LNCaP clone FGC (cell line): Measurements from ENCODE around the gene STYXL2.

ENCODE experiments used
- DNase-seq: peaks from one replicate; pipeline ENCODE4 v3.0.0-alpha.2; 2011; ENCODE audit warnings: low read depth
- H3K4me3 ChIP-seq: 2 replicates; pipeline ENCODE4 v1.5.1; 2011; ENCODE audit warnings: mild to moderate bottlenecking, low read depth, low read length, control low read depth
- CTCF ChIP-seq: IDR thresholded peaks from 2 replicates; pipeline ENCODE4 v1.5.1; 2012; ENCODE audit warnings: mild to moderate bottlenecking; ENCODE audit not compliant: control insufficient read depth, insufficient read depth; ENCODE audit errors: extremely low read depth

Gene STYXL2

DNA sequence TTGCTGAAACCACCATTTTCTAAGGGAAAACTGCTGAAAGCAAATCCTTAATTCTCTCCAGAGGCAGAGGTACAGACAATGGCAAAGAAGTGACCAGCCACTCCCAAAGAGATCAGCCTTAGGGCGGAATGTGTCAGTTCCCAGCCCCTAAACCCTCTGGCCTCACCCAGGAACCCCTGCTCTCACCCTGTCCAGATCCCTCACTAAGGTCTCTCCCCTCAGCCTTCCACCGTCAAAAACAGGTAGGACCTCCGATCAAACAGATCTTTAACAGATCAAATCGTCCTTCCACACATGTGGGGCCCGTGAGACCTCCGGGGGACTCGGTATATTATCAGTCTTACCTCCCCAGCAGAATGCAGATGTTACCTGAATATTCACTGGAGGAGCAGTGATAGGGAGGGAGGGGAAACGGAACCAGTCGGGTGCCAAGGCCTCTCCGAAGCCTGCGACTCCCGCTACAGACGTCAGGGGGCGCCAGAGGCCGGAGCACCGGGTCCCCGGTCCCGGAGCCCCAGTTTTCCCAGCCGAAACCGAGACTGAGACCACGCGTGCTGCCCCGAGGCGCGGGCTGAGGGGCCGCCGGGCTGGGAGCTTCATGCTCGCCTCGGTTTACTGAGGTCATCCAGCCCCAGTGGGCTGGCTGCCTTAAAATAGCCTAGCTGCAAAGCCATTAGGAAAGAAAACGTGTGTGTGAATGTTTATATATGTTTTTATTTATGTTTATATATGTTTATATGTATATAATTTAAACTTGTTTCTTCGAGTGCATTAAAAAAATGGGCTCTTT, 27.3 kb upstream of the STYXL2 start:
- TF ChIP-seq CTCF, result peak; percentile 91
- DNase-seq, result no peak
- peak overlapping the region; percentile 41 for H3K4me3 ChIP-seq

DNA sequence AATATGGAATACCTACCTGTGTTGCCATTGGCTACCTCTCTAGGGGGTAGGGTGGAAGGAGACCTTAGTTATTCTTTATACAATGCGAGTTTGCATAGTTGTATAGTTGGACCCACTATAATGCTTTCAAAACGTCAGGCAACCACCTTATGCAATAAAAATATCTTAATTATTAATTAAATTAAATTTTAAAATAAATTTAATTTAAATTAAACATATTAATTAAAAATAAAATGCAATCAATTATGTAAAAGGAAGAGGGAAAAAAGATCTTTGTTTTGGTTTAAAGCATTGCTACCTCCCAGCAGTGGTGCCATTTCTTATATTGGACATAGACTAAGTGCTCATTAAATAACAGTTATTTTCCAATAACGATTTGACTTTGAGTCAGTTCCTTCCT, 26.0 kb upstream of the STYXL2 start:
- TF ChIP-seq CTCF, result no peak
- DNase-seq, result no peak
- no peak overlapping the region for H3K4me3 ChIP-seq

DNA sequence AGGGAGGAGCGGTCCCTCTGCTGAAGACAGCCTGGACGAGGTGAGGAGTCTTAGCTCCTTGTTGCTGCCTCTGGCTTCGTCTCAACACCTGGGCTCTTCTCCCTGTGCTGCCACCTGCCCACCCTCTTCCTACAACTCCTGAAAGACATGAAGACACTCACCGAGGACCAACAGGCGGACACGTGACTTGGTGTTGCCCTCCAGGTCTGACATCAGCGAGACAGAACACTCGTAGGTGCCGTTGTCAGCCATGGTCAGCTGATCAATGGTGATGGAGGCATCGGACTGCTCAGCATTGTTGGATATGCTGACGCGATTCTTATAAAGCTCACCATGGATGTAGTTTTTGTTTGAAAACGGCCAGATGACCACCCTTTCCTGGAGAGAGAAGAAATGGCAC, 25.1 kb upstream of the STYXL2 start:
- H3K4me3 ChIP-seq, result no peak overlapping the region
- TF ChIP-seq CTCF, result no peak
- DNase-seq, result no peak

GRCh38 chr1:167071286-167071685, 22.6 kb upstream of the STYXL2 start:
- no peak for TF ChIP-seq CTCF
- H3K4me3 ChIP-seq, result no peak overlapping the region
- no peak for DNase-seq

DNA sequence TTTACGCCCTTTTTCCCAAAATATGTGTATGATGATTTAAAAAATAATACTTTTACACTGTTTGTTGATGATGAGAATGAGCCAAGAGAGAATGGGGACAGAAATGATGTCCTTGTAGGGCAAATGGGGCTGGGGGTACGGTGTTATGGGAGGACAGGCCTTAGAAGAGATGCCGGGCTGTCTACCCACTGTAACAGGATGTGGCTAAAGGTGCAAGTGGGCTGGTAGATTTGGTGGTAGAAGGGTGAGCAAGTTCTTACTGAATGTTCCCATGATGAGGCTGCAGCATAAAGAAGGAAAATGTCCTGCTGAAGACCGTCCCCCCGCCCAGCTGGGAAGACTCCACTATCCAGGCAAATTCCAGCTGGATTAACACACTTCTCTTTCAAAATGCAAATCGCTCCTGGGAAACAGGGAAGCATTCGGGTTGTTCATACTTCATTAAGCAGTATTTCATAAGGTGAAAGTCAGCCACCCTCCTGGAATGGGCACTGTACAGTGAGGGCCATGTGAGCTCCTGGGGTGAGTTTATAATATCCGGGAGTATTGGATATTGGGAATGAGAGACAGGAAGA, 17.7 kb upstream of the STYXL2 start:
- no peak for DNase-seq
- no peak for TF ChIP-seq CTCF
- H3K4me3 ChIP-seq, result no peak overlapping the region

GRCh38 chr1:167077128-167077867, 16.6 kb upstream of the STYXL2 start:
- no peak for DNase-seq
- TF ChIP-seq CTCF, result no peak
- H3K4me3 ChIP-seq, result no peak overlapping the region
